HepG2 (cell line): ENCODE results near the gene RFX2. TPM values are rescaled to one million over a fixed set of nuclear protein-coding genes. Genes with fewer than 3 reads are reported as not detected.

Experiments used
- CC2D1A ChIP-seq: sonication (generic); formaldehyde crosslinking; IDR thresholded peaks from 2 replicates; pipeline ENCODE4 v1.8.1; 2023; ENCODE audit warnings: mild to moderate bottlenecking, missing genetic modification reagents
- CEBPG ChIP-seq: IDR thresholded peaks from 2 replicates; pipeline ENCODE4 v1.6.1; 2016
- HOXA7 ChIP-seq: sonication (generic); formaldehyde crosslinking; IDR thresholded peaks from 2 replicates; pipeline ENCODE4 v1.8.1; 2022; ENCODE audit warnings: mild to moderate bottlenecking, missing genetic modification reagents, moderate library complexity
- IKZF5 ChIP-seq: IDR thresholded peaks from 2 replicates; pipeline ENCODE4 v1.6.1; 2018; ENCODE audit warnings: missing genetic modification reagents, mild to moderate bottlenecking, missing compliant biosample characterization
- ISL2 ChIP-seq: sonication (generic); formaldehyde crosslinking; IDR thresholded peaks from 2 replicates; pipeline ENCODE4 v1.5.0; 2020; ENCODE audit warnings: missing genetic modification reagents
- MAFK ChIP-seq, 2 experiments: IDR thresholded peaks in 1 of 2; conservative IDR thresholded peaks in 1 of 2; 2 replicates each; pipeline ENCODE4 v1.6.1; 2011; ENCODE audit warnings: improper control_type of control experiment in 2 of 2, low read length in 2 of 2
- MEIS1 ChIP-seq: sonication (generic); formaldehyde crosslinking; IDR thresholded peaks from 2 replicates; pipeline ENCODE4 v1.9.0; 2021; ENCODE audit warnings: mild to moderate bottlenecking, missing genetic modification reagents, moderate library complexity, borderline replicate concordance
- MYNN ChIP-seq: sonication (generic); formaldehyde crosslinking; IDR thresholded peaks from 2 replicates; pipeline ENCODE4 v1.4.0; 2020; ENCODE audit warnings: mild to moderate bottlenecking, low read depth, missing genetic modification reagents
- NFATC3 ChIP-seq: sonication (generic); formaldehyde crosslinking; IDR thresholded peaks from 2 replicates; pipeline ENCODE4 v1.5.1; 2020; ENCODE audit warnings: mild to moderate bottlenecking, missing genetic modification reagents
- NFIC ChIP-seq: IDR thresholded peaks from 2 replicates; pipeline ENCODE4 v1.6.1; 2012; ENCODE audit warnings: mild to moderate bottlenecking, low read length, inconsistent platforms
- REL ChIP-seq: sonication (generic); formaldehyde crosslinking; conservative IDR thresholded peaks from 2 replicates; pipeline ENCODE4 v1.8.0; 2022; ENCODE audit warnings: mild to moderate bottlenecking, missing genetic modification reagents, moderate library complexity
- RORA ChIP-seq: sonication (generic); formaldehyde crosslinking; IDR thresholded peaks from 2 replicates; pipeline ENCODE4 v1.5.0; 2020; ENCODE audit warnings: mild to moderate bottlenecking, missing genetic modification reagents, moderate library complexity
- SAP130 ChIP-seq: IDR thresholded peaks from 2 replicates; pipeline ENCODE4 v1.6.1; 2016; ENCODE audit warnings: low read depth
- SRY ChIP-seq: sonication (generic); formaldehyde crosslinking; IDR thresholded peaks from 2 replicates; pipeline ENCODE4 v1.8.0; 2022; ENCODE audit warnings: mild to moderate bottlenecking, missing genetic modification reagents
- ZBTB20 ChIP-seq: sonication (generic); formaldehyde crosslinking; IDR thresholded peaks from 2 replicates; pipeline ENCODE4 v1.8.1; 2023; ENCODE audit warnings: missing genetic modification reagents, low read depth, mild to moderate bottlenecking, borderline replicate concordance
- ZFYVE20 ChIP-seq: sonication (generic); formaldehyde crosslinking; IDR thresholded peaks from 2 replicates; pipeline ENCODE4 v1.8.0; 2023; ENCODE audit warnings: low read depth, mild to moderate bottlenecking, moderate library complexity, missing genetic modification reagents, borderline replicate concordance
- ZNF143 ChIP-seq: sonication (generic); formaldehyde crosslinking; IDR thresholded peaks from 2 replicates; pipeline ENCODE4 v1.4.0; 2020; ENCODE audit warnings: missing genetic modification reagents
- ZNF263 ChIP-seq: sonication (generic); formaldehyde crosslinking; IDR thresholded peaks from 2 replicates; pipeline ENCODE4 v1.4.0; 2020; ENCODE audit warnings: missing genetic modification reagents
- ZNF331 ChIP-seq: sonication (generic); formaldehyde crosslinking; IDR thresholded peaks from 2 replicates; pipeline ENCODE4 v1.4.0; 2020; ENCODE audit warnings: missing genetic modification reagents
- ZNF362 ChIP-seq: sonication (generic); formaldehyde crosslinking; IDR thresholded peaks from 2 replicates; pipeline ENCODE4 v1.4.0; 2020; ENCODE audit warnings: missing genetic modification reagents, mild to moderate bottlenecking, borderline replicate concordance
- ZNF704 ChIP-seq: sonication (generic); formaldehyde crosslinking; IDR thresholded peaks from 2 replicates; pipeline ENCODE4 v1.8.1; 2023; ENCODE audit warnings: mild to moderate bottlenecking, inconsistent platforms, moderate library complexity, missing genetic modification reagents, borderline replicate concordance
- ZNF773 ChIP-seq: sonication (generic); formaldehyde crosslinking; IDR thresholded peaks from 2 replicates; pipeline ENCODE4 v1.4.0; 2020; ENCODE audit warnings: missing genetic modification reagents, borderline replicate concordance
- ZNF775 ChIP-seq: sonication (generic); formaldehyde crosslinking; IDR thresholded peaks from 2 replicates; pipeline ENCODE4 v1.4.0; 2020; ENCODE audit warnings: missing genetic modification reagents, mild to moderate bottlenecking, moderate library complexity, borderline replicate concordance
- polyA plus RNA-seq, 8 experiments: library from polyadenylated mRNA; depleted of rRNA in 3 of 8; stranded (reverse) in 7 of 8; unstranded in 1 of 8; fragments of >200 nt; fragmentation: Illumina TruSeq in 4 of 8; extraction: Trizol in 4 of 8; gene quantifications; 2 replicates each; pipeline versions ENCODE4 v1.2.1 to v1.2.3, GENCODE V29; 2011 to 2016; ENCODE audit warnings: low read depth in 4 of 8, missing spikeins in 1 of 8, mixed read lengths in 1 of 8; ENCODE audit not compliant: insufficient read depth in 1 of 8
- total RNA-seq, 5 experiments: library from RNA; depleted of rRNA; stranded (reverse); fragments of >200 nt; fragmentation: Illumina TruSeq; extraction: Trizol; gene quantifications; 2 replicates each; pipeline ENCODE4 v1.2.3, GENCODE V29; 2016; ENCODE audit warnings: low read depth in 1 of 5

Gene RFX2
- total and polyA plus RNA-seq, 2 of the 13 experiments (the other 11 are each of a cell fraction or from before 2014, with no cell fraction given) = 2.8 to 3.3 TPM

- TF ChIP-seq HOXA7 (CRISPR knock-in tag) = no peak
- peak; percentile 99 for TF ChIP-seq SAP130 (CRISPR knock-in tag)
- peak; percentile 10 for TF ChIP-seq CEBPG
- no peak for TF ChIP-seq ZNF263 (CRISPR knock-in tag)
- TF ChIP-seq MEIS1 (CRISPR knock-in tag) = peak; percentile 71
- peak; percentile 40; the same call in 1 of the 2 replicates for TF ChIP-seq ZNF362 (CRISPR knock-in tag)
- TF ChIP-seq SRY (CRISPR knock-in tag) = peak; percentile 60
- TF ChIP-seq NFATC3 (CRISPR knock-in tag) = no peak
- TF ChIP-seq ISL2 = peak; percentile 68; the same call in 1 of the 2 replicates
- peak; percentile 89; the same call in 1 of the 2 replicates for TF ChIP-seq ZBTB20 (CRISPR knock-in tag)
- no peak for TF ChIP-seq RORA
- peak; percentile 54; the same call in 1 of the 2 replicates for TF ChIP-seq REL (CRISPR knock-in tag)
- no peak for TF ChIP-seq ZNF773 (CRISPR knock-in tag)
- TF ChIP-seq ZNF704 (CRISPR knock-in tag) = no peak; the same call in 1 of the 2 replicates
- TF ChIP-seq IKZF5 (CRISPR knock-in tag) = peak; percentile 96
- TF ChIP-seq MYNN (CRISPR knock-in tag) = 0 out of 2 replicates have a peak, but pooled peaks have one; percentile 56
- peak; percentile 55 for TF ChIP-seq ZNF143 (CRISPR knock-in tag)
- no peak for TF ChIP-seq ZNF775
- peak; percentile 88 for TF ChIP-seq ZNF331 (CRISPR knock-in tag)
- TF ChIP-seq MAFK (conservative IDR thresholded peaks at IDR 0.05 in 1 of 2, IDR thresholded peaks at IDR 0.05 in 1 of 2; ENCODE audit: low read length in 2 of 2) = no peak
- TF ChIP-seq CC2D1A (CRISPR knock-in tag) = peak; percentile 31; the same call in 1 of the 2 replicates
- TF ChIP-seq NFIC = peak; percentile 78
- no peak for TF ChIP-seq ZFYVE20 (CRISPR knock-in tag)
Measured at GRCh38 chr19:5961969-5962945, 148.0 kb downstream of the RFX2 start (continued).
